Measurements from ENCODE around the gene TBX4.
"Not testable (repeated sequence)": the region's sequence is repeated elsewhere in the genome, so short reads cannot be mapped to it uniquely, and the experiment has no call there.

TBX4 gene

DNA sequence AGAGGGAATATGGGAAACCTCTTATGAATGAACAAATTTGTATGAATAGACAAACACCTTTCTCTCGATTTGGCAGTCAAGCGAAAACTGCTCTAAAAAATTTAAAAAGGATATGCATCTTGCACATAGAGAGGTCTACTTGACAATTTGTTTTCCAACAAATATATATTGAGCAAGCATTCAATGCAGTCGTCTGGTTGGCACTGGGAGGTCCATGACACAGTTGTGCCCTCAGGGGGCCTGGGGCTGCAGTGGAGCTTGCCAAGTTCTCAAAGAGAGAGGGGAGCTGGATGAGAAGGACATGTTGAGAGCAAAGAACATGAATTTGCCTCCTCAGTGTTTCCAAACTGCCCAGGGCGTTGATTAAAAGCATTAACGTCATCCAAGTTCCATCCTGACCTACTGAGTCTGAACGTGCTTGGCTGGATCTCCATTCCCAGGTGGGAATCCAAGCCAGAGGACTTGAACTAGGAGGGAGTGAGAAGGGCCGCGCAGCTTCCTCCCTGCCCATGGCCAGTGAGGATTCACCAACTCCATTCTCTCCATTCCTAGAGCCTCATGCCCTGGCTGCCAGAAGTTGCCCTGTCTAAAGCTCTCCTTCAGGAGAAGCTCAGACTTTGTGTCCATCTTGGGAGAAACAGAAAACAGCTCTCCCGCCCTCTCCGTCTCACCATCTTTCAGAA lies 28.1 kb upstream of the TBX4 start:
- TF ChIP-seq, protein P1, sequence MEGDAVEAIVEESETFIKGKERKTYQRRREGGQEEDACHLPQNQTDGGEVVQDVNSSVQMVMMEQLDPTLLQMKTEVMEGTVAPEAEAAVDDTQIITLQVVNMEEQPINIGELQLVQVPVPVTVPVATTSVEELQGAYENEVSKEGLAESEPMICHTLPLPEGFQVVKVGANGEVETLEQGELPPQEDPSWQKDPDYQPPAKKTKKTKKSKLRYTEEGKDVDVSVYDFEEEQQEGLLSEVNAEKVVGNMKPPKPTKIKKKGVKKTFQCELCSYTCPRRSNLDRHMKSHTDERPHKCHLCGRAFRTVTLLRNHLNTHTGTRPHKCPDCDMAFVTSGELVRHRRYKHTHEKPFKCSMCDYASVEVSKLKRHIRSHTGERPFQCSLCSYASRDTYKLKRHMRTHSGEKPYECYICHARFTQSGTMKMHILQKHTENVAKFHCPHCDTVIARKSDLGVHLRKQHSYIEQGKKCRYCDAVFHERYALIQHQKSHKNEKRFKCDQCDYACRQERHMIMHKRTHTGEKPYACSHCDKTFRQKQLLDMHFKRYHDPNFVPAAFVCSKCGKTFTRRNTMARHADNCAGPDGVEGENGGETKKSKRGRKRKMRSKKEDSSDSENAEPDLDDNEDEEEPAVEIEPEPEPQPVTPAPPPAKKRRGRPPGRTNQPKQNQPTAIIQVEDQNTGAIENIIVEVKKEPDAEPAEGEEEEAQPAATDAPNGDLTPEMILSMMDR (IDR thresholded peaks at IDR 0.05; ENCODE audit: control insufficient read depth, insufficient read depth, low read depth, low read length, missing control alignments): no peak
- H3K4me3 ChIP-seq (ENCODE audit: control insufficient read depth, low read depth, low read length): no peak overlapping the region

DNA sequence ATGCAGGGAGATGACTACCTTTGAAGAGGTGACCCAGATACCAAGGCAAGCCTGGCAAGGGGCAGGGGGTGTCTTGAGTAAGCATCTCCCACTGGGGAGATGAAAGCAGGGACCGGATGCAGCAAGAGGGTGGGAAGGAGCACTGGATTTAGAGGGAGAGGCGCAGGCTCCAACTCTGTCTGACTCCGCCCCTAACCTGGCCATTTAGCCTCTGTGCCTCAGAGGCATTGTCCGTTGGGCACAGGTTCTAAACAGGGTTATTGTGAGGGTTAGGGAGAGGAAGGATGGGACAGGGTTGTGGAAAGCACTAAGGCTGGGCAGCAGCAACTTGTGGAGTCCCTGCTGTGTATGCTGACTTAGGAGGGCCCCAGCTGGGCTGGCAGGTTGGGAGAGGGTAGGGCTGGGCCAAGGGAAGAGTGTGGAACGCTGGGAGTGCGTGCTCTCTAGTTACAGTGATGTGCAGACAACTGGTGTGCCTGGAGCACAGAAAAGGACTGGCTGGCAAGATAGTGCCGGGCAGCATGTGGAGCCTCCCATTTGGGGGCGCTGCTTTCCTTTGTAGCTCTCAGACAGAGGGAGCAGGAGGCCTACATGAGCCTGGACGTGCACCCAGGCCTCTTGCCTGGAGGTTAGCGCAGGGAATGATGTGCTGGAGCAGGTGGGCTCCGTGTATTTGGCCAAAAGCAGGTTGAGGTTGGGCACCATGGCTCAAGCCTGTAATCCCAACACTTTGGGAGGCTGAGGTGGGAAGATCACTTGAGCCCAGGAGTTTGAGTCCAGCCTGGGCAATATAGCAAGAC lies 26.3 kb upstream of the TBX4 start:
- no peak overlapping the region for H3K4me3 ChIP-seq (ENCODE audit: control insufficient read depth, low read depth, low read length)
- DNase-seq (ENCODE audit: low read depth): no peak
- TF ChIP-seq, protein P1 (IDR thresholded peaks at IDR 0.05; ENCODE audit: control insufficient read depth, insufficient read depth, low read depth, low read length, missing control alignments): peak; percentile 24

More for the DNA sequence above, 28.1 kb upstream of the TBX4 start:
- DNase-seq (ENCODE audit: low read depth): no peak

DNA sequence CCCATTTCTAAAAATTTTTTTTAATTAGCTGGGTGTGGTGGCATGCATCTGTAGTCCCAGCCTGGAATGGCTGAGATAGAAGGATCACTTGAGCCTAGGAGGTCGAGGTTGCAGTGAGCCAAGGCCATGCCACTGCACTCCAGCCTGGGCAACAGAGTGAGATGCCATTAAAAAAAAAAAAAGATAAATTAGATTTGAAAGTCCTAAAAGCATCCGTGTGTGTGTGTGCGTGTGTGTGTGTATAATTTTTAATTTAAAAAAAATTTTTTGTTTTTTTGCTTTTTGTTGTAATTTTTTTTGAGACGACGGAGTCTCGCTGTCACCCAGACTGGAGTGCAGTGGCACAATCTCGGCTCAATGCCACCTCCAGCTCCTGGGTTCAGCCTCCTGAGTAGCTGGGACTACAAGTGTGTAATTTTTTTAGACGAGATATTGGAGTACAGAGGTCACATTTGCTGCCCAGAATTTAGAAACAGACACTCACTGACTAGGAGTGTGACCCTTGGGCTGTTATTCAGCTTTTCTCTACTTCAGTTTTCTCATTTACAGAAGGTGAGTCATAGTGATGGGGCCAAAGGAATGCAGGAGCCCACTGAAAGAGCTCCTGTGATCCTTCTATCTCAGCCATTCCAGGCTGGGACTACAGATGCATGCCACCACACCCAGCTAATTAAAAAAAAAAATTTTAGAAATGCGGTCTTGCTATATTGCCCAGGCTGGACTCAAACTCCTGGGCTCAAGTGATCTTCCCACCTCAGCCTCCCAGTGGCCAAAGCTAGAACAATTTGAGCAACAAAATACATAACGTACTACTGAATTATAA lies 25.5 kb upstream of the TBX4 start:
- no peak overlapping the region for H3K4me3 ChIP-seq (ENCODE audit: control insufficient read depth, low read depth, low read length)
- TF ChIP-seq, protein P1 (IDR thresholded peaks at IDR 0.05; ENCODE audit: control insufficient read depth, insufficient read depth, low read depth, low read length, missing control alignments): no peak
- DNase-seq (ENCODE audit: low read depth): no peak

DNA sequence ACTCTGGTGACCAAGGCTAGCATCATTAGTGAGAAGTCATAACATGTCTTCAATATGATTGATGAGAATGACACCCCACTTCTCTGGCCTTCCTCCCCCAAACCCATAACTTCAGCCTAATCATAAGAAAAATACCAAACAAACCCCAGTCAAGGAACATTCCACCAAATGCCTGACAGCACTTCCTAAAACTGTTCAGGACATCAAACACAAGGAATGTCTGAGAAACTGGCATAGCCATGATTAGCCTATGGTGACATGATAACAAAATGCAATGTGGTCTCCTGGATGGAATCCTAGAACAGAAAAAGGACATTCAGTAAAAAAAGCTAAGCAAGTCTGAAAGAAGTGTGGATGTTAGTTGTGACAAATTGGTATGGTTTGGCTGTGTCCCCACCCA lies 24.7 kb upstream of the TBX4 start:
- no peak for DNase-seq (ENCODE audit: low read depth)
- H3K4me3 ChIP-seq (ENCODE audit: control insufficient read depth, low read depth, low read length): no peak overlapping the region
- TF ChIP-seq, protein P1 (IDR thresholded peaks at IDR 0.05; ENCODE audit: control insufficient read depth, insufficient read depth, low read depth, low read length, missing control alignments): no peak

DNA sequence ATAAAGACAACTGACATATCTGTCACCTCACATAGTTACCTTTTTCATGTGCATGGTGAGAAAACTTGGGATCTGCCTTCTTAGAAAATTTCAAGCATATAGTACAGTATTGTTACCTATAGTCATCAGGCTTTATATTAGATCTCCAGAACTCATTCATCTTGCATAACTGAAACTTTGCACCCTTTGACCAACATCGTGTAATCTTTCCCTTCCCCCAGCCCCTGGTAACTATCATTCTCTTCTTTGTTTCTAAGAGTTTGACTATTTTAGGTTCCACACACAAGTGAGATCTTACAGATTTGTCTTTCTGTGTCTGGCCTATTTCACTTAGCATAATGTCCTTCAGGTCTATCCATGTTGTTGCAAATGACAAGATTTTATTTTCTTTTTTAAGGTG lies 22.9 kb upstream of the TBX4 start:
- H3K4me3 ChIP-seq (ENCODE audit: control insufficient read depth, low read depth, low read length): no peak overlapping the region
- TF ChIP-seq, protein P1 (IDR thresholded peaks at IDR 0.05; ENCODE audit: control insufficient read depth, insufficient read depth, low read depth, low read length, missing control alignments): no peak
- no peak for DNase-seq (ENCODE audit: low read depth)

DNA sequence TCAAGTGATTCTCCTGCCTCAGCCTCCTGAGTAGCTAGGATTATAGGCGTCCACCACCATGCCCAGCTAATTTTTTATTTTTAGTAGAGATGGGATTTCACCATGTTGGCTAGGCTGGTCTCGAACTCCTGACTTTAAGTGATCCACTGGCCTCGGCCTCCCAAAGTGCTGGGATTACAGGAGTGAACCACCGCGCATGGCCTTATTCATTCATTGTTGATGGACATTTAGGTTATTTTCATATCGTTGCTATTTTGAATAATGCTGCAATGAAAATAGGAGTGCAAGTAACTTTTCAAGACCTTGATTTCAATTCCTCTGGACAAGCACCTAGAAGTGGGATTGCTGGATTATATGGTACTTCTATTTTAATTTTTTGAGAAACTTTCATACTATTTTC lies 22.4 kb upstream of the TBX4 start:
- not testable (repeated sequence) for DNase-seq (ENCODE audit: low read depth); H3K4me3 ChIP-seq (ENCODE audit: control insufficient read depth, low read depth, low read length)

All from AG09309 (cell line).